Astrocyte (in vitro differentiated cells and primary cell): Measurements from ENCODE around the gene GDE1.

Experiments used
- EZH2 ChIP-seq: IDR thresholded peaks from 2 replicates; pipeline ENCODE4 v1.6.1; 2012; ENCODE audit warnings: mild to moderate bottlenecking, low read length, inconsistent platforms; ENCODE audit not compliant: insufficient read depth
- TF ChIP-seq, protein P1 (sequence below): IDR thresholded peaks from 2 replicates; pipeline ENCODE4 v1.5.1; 2011; ENCODE audit warnings: low read depth, mild to moderate bottlenecking, inconsistent platforms, low read length, moderate library complexity; ENCODE audit not compliant: insufficient read depth

DNA sequence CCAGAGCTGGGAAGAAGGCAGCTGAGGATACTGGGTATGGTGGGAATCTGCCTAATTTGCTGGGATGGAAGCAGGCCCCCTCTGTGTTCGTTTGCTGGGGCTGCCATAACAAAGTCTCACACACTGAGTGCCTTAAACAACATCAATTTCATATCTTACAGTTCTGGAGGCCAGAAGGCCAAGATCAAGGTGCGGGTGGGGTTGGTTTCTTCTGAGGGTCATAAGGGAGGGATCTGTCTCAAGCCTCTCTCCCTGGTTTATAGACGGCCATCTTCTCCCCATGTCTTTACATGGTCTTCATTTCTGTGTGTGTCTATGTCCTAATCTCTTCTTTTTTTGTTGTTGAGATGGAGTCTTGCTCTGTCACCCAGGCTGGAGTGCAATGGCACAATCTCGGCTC lies 35.8 kb downstream of the GDE1 start:
- TF ChIP-seq, protein P1, sequence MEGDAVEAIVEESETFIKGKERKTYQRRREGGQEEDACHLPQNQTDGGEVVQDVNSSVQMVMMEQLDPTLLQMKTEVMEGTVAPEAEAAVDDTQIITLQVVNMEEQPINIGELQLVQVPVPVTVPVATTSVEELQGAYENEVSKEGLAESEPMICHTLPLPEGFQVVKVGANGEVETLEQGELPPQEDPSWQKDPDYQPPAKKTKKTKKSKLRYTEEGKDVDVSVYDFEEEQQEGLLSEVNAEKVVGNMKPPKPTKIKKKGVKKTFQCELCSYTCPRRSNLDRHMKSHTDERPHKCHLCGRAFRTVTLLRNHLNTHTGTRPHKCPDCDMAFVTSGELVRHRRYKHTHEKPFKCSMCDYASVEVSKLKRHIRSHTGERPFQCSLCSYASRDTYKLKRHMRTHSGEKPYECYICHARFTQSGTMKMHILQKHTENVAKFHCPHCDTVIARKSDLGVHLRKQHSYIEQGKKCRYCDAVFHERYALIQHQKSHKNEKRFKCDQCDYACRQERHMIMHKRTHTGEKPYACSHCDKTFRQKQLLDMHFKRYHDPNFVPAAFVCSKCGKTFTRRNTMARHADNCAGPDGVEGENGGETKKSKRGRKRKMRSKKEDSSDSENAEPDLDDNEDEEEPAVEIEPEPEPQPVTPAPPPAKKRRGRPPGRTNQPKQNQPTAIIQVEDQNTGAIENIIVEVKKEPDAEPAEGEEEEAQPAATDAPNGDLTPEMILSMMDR, result no peak
- TF ChIP-seq EZH2, result no peak
